ENCODE data around the gene LCE3B.

DNA sequence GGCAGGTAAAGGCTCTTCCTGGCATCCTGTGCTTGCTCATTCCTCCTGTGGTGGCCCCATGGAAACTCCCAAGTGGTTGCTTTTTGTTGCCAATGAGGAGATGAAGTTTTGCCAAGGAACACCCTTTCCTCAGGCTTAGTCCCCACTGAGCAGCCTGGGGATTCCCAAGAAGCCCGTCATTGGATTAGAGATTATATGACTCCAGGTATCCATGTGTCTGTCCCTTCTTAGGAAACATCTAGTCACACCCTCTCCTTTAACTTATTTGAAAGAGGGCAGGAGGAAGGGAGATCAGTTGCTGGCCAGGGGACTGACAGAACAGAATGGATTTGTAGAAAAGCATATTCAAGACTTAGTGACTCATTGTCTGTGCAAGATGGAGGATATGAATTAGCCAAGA is 13.1 kb downstream of the LCE3B start:
- TF ChIP-seq EZH2 (IDR thresholded peaks at IDR 0.05; ENCODE audit: borderline replicate concordance, control insufficient read depth, low read depth, low read length) (no peak), GATAD2B (conservative IDR thresholded peaks at IDR 0.05; ENCODE audit: low read depth) (no peak), POLR2A (IDR thresholded peaks at IDR 0.05; ENCODE audit: low read depth, low read length) (no peak), RBBP5 (conservative IDR thresholded peaks at IDR 0.05) (no peak)
- TF ChIP-seq, protein P1, sequence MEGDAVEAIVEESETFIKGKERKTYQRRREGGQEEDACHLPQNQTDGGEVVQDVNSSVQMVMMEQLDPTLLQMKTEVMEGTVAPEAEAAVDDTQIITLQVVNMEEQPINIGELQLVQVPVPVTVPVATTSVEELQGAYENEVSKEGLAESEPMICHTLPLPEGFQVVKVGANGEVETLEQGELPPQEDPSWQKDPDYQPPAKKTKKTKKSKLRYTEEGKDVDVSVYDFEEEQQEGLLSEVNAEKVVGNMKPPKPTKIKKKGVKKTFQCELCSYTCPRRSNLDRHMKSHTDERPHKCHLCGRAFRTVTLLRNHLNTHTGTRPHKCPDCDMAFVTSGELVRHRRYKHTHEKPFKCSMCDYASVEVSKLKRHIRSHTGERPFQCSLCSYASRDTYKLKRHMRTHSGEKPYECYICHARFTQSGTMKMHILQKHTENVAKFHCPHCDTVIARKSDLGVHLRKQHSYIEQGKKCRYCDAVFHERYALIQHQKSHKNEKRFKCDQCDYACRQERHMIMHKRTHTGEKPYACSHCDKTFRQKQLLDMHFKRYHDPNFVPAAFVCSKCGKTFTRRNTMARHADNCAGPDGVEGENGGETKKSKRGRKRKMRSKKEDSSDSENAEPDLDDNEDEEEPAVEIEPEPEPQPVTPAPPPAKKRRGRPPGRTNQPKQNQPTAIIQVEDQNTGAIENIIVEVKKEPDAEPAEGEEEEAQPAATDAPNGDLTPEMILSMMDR (IDR thresholded peaks at IDR 0.05 in 2 of 3, conservative IDR thresholded peaks at IDR 0.05 in 1 of 3; ENCODE audit: control insufficient read depth in 2 of 3, extremely low read depth in 1 of 3, insufficient read depth in 1 of 3, low read depth in 3 of 3, low read length in 3 of 3) = no peak

All from GM12878 (cell line).